Osteocyte (in vitro differentiated cells): ENCODE results near the gene PXMP4. TPM values are rescaled to one million over a fixed set of nuclear protein-coding genes. Genes with fewer than 3 reads are reported as not detected.

Experiments
- DNase-seq: peaks from one replicate; pipeline ENCODE4 v3.0.0; 2021; ENCODE audit warnings: mixed read lengths; ENCODE audit not compliant: unreplicated experiment; ENCODE audit errors: extremely low spot score
- H3K27ac Mint-ChIP-seq: one replicate; pipeline ENCODE4 v1.8.0; 2021; ENCODE audit warnings: mild to moderate bottlenecking, mixed read lengths; ENCODE audit not compliant: unreplicated experiment
- H3K27me3 Mint-ChIP-seq: one replicate; pipeline ENCODE4 v1.8.0; 2021; ENCODE audit warnings: mixed read lengths; ENCODE audit not compliant: unreplicated experiment
- H3K36me3 Mint-ChIP-seq: one replicate; pipeline ENCODE4 v1.8.0; 2021; ENCODE audit warnings: mixed read lengths; ENCODE audit not compliant: unreplicated experiment
- H3K4me1 Mint-ChIP-seq: one replicate; pipeline ENCODE4 v1.8.0; 2021; ENCODE audit warnings: mixed read lengths; ENCODE audit not compliant: unreplicated experiment
- H3K4me3 Mint-ChIP-seq: one replicate; pipeline ENCODE4 v1.8.0; 2021; ENCODE audit warnings: mild to moderate bottlenecking, moderate library complexity, mixed read lengths; ENCODE audit not compliant: unreplicated experiment
- H3K9me3 Mint-ChIP-seq: one replicate; pipeline ENCODE4 v1.8.0; 2021; ENCODE audit warnings: mixed read lengths; ENCODE audit not compliant: unreplicated experiment
- CTCF ChIP-seq: fragments of 200-600 bp; sonication (generic); IDR thresholded peaks from 2 replicates; pipeline ENCODE4 v1.5.0; 2021; ENCODE audit warnings: antibody characterized with exemption, mild to moderate bottlenecking, moderate library complexity
- total RNA-seq: library from RNA; stranded (reverse); gene quantifications from 2 replicates; pipeline ENCODE4 v1.2.1, GENCODE V29; 2021

Gene PXMP4
- total RNA-seq, 1 donor from 2014 or later, result 3.4 TPM

GRCh38 chr20:33753763-33754162 is 33.7 kb upstream of the PXMP4 start:
- Mint-ChIP-seq H3K36me3 (peaks cover 15% of the 10 kb centered on the region), H3K4me1 (no peaks in the 10 kb centered on the region), H3K27ac (no peak overlapping the region), H3K4me3 (no peak overlapping the region), H3K27me3 (no peaks in the 10 kb centered on the region), H3K9me3 (peaks cover 7% of the 10 kb centered on the region)
- no peak for TF ChIP-seq CTCF
- DNase-seq, result no peak

- Mint-ChIP-seq H3K9me3 (peaks cover 7% of the 10 kb centered on the region), H3K27me3 (no peaks in the 10 kb centered on the region), H3K36me3 (peaks cover 15% of the 10 kb centered on the region), H3K4me3 (no peak overlapping the region), H3K4me1 (no peaks in the 10 kb centered on the region), H3K27ac (no peak overlapping the region)
- DNase-seq, result no peak
- TF ChIP-seq CTCF, result no peak
Measured at GRCh38 chr20:33753143-33753542, 33.0 kb upstream of the PXMP4 start.

GRCh38 chr20:33751775-33752174 is 31.7 kb upstream of the PXMP4 start:
- TF ChIP-seq CTCF, result no peak
- Mint-ChIP-seq H3K27ac (no peak overlapping the region), H3K27me3 (no peaks in the 10 kb centered on the region), H3K36me3 (peaks cover 5% of the 10 kb centered on the region), H3K4me1 (no peaks in the 10 kb centered on the region), H3K4me3 (no peak overlapping the region), H3K9me3 (no peaks in the 10 kb centered on the region)
- DNase-seq, result no peak

GRCh38 chr20:33746325-33746998 is 26.4 kb upstream of the PXMP4 start:
- Mint-ChIP-seq H3K27me3 (no peaks in the 10 kb centered on the region), H3K27ac (no peak overlapping the region), H3K36me3 (peaks cover 7% of the 10 kb centered on the region), H3K4me3 (no peak overlapping the region), H3K4me1 (peaks cover 3% of the 10 kb centered on the region), H3K9me3 (no peaks in the 10 kb centered on the region)
- no peak for DNase-seq
- no peak for TF ChIP-seq CTCF

- no peak for DNase-seq
- Mint-ChIP-seq H3K27ac (no peak overlapping the region), H3K9me3 (no peaks in the 10 kb centered on the region), H3K4me3 (no peak overlapping the region), H3K36me3 (peaks cover 7% of the 10 kb centered on the region), H3K27me3 (no peaks in the 10 kb centered on the region), H3K4me1 (peaks cover 3% of the 10 kb centered on the region)
- no peak for TF ChIP-seq CTCF
Measured at GRCh38 chr20:33744773-33745385, 24.8 kb upstream of the PXMP4 start.
